HG02981 (cell line): ENCODE results near the gene TMEM35B.
"Not testable (repeated sequence)": the region's sequence is repeated elsewhere in the genome, so short reads cannot be mapped to it uniquely, and the experiment has no call there.

ENCODE experiments used
- ATAC-seq: cut with Tn5 transposase; IDR thresholded peaks from one replicate; pipeline ENCODE4 v1.9.1; 2021; ENCODE audit warnings: mild to moderate bottlenecking, moderate library complexity; ENCODE audit not compliant: unreplicated experiment

Gene TMEM35B

DNA sequence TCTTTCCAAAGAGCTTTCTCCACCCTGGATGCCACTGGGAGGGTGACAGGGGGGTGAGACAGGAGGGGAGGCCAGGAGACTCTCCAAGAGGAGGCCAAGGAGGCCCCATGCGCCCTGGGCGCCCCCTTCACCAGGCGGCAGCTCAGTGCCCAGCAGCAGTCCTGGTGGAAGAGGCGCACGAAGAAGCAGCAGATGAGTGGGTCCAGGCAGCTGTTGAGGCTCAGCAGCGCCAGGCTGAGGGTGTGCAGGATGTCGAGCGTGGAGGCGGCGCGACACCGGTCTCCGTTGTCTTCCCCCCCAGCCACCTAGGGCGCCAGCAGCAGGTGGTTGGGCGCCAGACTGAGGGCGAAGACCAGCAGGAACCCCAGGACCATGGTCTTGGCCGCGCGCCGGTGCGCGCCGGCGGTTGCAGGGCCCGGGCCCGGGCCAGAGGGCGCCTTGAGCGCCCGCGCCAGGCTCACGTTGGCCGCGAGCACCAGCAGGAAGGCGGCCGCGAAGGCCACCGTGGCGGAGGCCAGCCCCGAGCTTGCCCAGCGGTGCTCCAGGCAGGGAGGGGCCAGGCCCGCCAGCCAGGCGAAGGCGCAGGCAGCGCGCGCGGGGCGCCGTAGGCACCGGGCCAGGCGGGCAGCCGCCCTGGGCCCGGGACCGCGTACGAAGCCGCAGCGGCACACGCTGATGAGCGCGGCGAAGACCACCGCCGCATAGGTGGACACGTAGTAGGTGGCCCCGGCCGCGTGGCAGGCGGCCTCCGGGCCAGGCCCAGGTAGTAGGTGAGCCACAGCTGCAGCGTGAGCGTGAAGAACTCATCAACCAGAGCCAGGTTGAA, 8.6 kb downstream of the TMEM35B start:
- no peak for ATAC-seq

DNA sequence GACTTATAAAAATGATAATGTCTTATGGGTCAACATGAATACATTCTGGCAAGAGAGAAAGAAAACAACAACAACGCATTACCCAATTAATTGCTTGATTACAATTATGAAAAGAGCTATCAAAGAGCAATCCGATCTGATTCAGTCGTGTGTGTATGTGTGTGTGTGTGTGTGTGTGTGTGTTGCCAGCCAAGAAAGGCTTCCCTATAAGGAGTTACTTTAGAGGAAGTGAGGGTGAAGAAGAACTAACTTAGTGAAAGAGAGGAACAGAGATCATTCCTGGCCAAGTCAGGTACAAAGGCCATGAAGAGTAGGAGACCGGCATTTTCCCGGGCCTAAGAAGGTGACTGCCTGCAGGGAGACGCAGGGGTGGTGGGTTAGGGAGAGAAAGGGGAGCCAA, 9.4 kb downstream of the TMEM35B start:
- no peak for ATAC-seq

GRCh38 chr1:34975338-34975737, 9.8 kb downstream of the TMEM35B start:
- no peak for ATAC-seq

GRCh38 chr1:34974626-34975025, 10.5 kb downstream of the TMEM35B start:
- ATAC-seq = no peak

DNA sequence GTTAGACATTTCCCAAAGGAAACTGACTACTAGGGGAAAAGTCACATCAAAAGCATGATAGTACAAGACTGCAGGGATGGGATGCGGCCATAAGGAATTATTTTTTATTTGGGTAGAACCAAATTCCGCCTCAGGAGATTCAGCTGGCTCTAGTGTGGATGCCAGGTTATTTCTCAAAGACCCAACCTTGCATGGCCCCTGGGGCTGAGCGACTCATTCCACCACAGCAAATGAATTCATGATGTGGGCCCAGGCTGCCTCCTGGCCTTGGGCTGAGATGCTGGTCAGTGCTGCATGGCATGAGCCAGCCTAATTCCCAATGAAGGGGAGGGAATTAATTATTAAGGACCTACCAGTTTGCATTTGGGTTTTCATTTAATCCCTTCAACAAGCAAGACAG, 11.8 kb downstream of the TMEM35B start:
- no peak for ATAC-seq

DNA sequence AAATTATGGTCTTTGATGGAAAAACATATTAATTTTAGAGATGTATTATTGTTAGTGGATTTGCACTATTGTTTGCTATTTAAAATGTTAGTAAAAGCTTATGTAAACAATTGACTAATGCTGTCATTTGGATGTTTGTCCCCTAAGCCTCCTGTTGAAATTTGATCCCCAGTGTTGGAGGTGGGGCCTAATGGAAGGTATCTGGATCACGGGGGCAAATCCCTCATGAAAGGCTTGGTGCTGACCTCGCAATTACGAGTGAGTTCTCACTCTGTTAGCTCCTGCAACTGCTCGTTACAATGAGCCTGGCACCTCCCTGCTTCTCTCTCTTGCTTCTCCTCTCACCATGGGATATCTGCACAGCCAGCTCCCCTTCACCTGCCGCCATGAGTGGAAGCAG, 14.3 kb downstream of the TMEM35B start:
- ATAC-seq = no peak

DNA sequence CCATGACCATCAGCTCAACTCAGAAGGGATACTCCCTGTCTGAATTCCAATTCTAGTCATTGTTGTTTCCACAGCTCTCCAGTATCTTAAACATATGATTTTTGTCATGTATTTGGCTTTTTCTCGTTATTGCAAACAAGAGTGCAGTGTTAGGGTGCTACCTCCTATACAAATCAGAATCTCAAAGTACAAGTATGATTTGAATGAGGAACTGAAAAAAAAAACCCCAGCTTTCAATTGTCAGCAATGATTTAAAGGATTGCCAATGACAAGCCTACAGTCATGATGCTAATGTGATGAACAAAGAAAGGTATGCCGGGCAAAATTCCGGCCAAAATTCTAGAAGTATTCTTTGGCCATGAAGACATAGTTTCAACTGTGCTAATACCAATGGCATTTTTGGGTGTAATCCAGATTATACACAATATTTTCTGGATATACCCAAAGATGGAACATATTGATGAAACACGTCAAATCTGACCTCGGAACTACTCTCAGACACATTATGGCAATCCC, 14.9 kb downstream of the TMEM35B start:
- no peak for ATAC-seq

GRCh38 chr1:34968297-34968696, 16.9 kb downstream of the TMEM35B start:
- ATAC-seq = not testable (repeated sequence)

- not testable (repeated sequence) for ATAC-seq
Measured at GRCh38 chr1:34967672-34968071, 17.5 kb downstream of the TMEM35B start.

GRCh38 chr1:34965597-34965996, 19.6 kb downstream of the TMEM35B start:
- ATAC-seq = no peak

GRCh38 chr1:34950428-34950827, 34.7 kb downstream of the TMEM35B start:
- ATAC-seq = no peak

GRCh38 chr1:34948739-34949138, 36.4 kb downstream of the TMEM35B start:
- ATAC-seq = not testable (repeated sequence)

- ATAC-seq = not testable (repeated sequence)
Measured at GRCh38 chr1:34947641-34948314, 37.4 kb downstream of the TMEM35B start.

- ATAC-seq = no peak
Measured at GRCh38 chr1:34946211-34946610, 38.9 kb downstream of the TMEM35B start.

DNA sequence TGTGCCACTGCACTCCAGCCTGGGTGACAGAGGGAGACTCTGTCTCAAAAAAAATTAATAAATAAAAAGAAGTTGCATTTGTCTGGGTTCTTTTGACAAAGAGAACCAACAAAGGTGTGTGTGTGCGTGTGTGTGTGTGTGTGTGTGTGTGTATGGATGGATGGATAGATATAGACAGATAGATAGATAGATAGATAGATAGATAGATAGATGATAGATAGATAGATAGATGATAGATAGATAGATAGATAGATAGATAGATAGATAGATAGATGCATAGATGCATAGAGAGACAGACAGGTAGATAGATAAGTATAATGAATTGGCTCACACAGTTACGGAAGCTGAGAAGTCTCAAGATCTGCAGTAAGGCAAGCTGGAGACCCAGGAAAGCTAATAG, 43.3 kb downstream of the TMEM35B start:
- not testable (repeated sequence) for ATAC-seq
